GM19238 (cell line): ENCODE data around the gene GPR55.

ENCODE experiments used
- DNase-seq: peaks from one replicate; pipeline ENCODE4 v3.0.0; 2011; ENCODE audit warnings: low spot score; ENCODE audit not compliant: insufficient read length

The GPR55 gene

DNA sequence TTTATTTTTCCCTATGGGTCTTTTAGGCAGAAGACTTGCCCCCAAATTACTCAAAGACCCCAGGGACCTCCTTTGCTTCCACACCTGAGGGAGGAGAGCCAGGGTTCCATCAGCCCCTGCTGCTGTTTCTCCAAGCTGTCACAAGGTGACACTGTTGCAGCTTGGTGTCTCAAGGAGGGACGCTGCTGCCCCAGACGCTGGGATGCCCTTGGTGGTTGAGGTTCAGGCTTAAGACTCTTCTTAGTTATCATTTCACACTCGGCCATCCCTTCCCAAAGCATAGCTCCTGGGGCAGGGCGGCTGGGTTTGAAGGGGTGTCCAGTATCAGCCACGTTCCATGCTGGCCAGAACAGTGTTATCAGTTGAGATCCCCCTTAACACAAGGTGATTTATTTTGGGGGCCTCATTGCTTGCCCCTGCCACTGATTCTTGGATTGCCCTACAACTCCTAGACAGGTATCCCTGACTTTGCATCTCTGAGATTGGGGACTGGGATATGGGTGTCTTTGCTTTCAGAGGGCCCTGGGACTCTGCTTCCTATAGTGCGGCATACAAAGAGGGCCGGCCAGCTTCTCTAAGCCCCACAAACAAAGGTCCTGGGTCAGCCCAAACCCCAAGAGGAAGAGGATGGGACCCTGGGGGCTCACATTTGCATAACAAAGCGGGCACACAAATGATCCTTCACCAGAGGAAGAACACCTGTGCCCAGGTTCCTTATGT, 22.7 kb downstream of the GPR55 start:
- peak; percentile 76 for DNase-seq

DNA sequence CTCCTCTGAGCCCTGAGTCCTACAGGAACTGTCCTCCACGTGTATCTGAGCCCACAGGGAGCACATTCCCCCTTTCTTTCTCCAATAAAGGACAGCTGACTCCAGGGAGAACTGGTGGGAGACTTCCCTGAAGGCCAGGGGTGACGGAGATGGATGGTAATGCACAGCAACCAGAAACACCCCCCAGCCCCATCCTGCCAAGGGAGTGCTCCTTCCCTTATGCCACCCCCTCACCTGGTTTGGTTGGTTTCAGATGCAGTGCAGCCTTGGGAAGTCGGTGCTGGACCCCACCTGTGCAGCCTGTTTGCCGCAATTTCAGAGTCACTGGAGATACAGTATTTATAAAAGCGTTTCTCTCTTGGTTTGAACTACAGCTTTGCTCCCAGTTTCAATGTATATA, 24.0 kb downstream of the GPR55 start:
- DNase-seq = no peak

GRCh38 chr2:230900336-230900995, 24.6 kb downstream of the GPR55 start:
- no peak for DNase-seq

DNA sequence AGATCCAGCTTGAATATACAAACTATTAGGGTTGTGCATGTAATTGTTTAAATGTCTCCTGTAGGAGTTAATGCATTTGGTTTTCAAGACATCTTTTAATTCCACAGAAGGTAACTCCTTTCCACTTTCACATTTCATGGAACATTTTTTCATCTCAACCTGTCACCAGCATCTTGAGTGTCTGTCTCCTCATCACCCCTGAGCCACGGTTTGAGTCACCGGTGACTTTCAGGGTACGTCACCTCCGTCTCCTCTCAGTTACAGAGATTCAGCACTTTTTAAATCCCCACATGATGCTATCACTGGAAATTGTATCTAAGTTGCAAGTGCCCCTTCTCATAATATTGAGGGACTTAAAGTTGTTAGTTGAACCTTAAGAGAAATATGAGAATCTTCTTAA, 25.3 kb downstream of the GPR55 start:
- DNase-seq = no peak

GRCh38 chr2:230899287-230899686, 25.8 kb downstream of the GPR55 start:
- no peak for DNase-seq

- DNase-seq = no peak
Observed at GRCh38 chr2:230898713-230899091, 26.3 kb downstream of the GPR55 start.

GRCh38 chr2:230898016-230898712, 26.9 kb downstream of the GPR55 start:
- DNase-seq = no peak

GRCh38 chr2:230896346-230897115, 28.5 kb downstream of the GPR55 start:
- no peak for DNase-seq

DNA sequence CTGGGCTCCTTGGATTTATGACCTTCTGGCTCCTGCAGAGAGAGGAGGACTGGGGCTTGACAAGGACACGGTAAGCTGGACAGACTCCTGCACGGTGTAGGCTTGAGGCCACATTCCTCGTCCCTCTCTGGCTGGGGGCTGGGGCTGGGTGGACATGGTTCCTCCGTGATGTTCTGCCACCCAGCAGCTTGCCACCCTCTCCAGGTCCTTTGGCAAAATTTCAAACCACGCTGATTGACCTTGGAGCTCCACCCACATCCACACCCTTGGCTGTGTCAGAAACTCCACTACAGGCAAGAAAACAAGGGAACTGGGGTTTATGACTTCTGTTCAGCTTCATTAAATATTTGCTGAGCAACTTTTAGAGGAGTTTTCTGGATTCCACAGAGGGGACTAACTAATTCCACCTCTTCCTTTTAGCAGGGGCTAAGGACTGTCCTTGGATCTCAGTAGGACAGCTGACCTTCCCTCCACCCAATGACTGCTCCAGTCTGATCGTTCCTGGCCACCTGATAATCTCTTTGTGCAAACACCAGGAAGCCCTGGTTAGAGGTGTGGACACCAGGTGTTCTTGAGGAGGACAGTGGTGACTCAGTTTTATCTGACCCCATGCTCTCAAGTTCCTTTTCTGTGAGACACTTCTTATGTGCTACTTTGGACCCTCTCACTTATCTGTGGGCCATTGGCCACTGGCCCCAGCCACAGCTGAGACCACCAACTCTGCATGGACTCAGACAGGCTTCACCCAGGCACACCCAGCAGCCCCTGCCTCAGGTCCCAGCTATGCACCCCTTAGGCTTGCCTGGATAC, 29.3 kb downstream of the GPR55 start:
- DNase-seq = no peak

- DNase-seq = no peak
Observed at GRCh38 chr2:230893841-230894781, 30.9 kb downstream of the GPR55 start.

DNA sequence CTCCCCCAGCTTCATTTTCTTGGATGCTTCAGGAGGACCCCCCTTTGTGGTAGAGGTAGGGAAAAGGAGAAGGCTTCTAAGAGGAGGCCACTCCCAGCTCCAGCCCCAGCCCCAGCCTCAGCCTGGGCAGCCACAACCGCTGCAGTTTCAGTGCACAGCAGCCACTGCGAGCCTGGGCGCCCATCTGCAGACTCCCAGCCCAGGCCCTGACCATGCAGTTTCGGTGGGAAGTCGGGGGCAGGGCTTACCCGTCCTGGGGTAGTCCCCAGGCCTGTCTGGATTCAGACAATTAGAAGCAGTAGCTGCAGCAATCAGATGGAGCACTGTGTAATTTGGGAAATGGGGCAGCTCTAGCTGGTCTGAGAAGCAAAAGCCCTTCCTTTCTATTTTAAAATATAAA, 31.7 kb downstream of the GPR55 start:
- peak; percentile 46 for DNase-seq

DNA sequence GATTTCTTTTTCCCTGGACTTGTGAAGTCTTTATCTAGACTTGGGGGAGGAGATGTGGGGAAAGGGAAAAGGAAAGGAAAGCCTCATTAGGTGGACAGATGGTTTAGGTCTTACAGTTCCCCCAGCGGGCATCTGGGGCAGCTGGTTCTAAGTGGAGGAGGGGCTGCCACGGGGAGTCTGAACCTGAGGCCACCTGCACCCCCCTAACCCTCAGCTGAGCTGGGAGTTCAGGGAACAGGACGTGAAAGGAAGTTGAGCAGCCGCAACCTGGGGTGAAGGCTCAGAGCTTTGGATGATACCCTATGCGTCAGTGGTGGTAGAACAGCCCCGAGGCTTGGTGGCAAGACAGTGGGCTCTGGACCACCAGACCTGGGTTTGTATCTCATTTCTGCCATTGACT, 33.5 kb downstream of the GPR55 start:
- DNase-seq = no peak

GRCh38 chr2:230891064-230891463, 34.0 kb downstream of the GPR55 start:
- DNase-seq = no peak

DNA sequence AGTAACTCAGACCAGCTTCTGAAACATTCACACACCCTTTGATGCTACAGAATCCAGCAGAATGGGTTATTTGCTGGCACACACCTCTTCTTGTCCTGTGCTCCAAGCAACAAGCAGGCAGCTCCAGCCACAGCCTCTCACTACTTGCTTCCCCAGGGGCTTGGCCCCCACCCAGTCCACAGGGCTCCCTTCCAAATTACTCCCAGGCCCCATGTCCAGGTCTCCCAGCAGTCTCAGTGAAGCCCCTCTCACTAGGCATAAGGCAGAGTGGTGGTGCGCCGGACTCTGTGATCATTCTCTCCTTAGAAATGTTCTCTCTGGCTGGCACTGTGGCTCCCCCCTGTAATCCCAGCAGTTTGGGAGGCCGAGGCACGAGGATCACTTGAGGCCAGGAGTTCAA, 34.4 kb downstream of the GPR55 start:
- DNase-seq = no peak

GRCh38 chr2:230889911-230890601, 35.0 kb downstream of the GPR55 start:
- DNase-seq = no peak

DNA sequence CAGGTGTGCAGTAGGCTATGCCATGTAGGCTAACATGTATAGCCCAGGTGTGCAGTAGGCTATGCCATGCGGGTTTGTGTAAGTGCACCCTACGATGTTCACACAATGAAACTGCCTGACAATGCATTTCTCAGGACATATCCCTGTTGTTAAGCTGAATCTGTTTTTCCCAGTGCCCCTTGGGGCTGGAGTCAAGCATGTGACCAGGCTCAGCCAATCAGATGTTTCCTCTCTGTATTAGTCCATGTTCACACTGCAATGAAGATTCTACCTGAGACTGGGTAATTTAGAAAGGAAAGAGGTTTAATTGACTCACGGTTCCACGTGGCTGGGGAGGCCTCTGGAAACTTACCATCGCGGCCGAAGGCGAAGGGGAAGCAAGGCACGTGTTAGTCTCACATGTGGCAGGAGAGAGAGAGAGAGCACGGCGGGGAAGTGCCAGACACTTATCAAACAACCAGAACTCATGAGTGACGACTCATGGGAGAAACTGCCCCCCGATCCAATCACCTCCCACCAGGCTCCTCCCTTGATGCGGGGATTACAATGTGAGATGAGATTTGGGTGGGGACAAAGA, 36.1 kb downstream of the GPR55 start:
- no peak for DNase-seq

DNA sequence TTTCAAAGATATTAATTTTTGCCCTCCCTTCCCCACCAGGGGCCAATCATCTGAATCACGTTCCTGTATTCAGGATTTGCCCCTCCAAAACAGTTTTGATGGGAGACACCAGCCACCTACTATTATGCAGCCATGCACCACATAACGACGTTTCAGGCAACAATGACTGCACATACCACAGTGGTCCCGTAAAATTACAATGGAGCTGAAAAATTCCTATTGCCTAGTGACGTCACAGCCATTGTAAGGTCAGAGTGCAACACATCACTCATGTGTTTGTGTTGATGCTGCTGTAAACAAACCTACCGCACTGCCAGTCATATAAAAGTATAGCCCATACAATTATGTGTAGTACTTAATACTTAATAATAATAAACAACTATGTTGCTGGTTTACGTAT, 37.7 kb downstream of the GPR55 start:
- no peak for DNase-seq

- no peak for DNase-seq
Observed at GRCh38 chr2:230886671-230887071, 38.4 kb downstream of the GPR55 start.

- DNase-seq = no peak
Observed at GRCh38 chr2:230886206-230886605, 38.8 kb downstream of the GPR55 start.
